ENCODE data around the gene OGN.

DNA sequence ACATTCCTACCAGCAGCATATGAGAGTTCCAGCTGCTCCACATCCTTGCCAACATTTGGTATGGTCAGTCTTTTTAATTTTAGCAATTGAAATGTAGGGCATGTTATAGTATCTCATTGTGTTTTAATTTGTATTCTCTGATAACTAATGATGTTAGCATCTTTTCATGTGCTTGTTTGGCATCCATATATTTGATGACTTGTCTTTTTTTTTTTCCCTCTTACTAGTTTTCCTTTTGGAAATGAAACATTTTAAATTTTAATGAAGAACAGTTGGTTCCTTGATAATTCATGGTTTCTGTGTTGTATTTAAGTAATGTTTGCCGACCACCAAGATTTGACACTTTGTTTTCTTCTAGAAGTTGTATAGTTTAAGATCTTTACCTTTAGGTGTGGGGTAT is 8.8 kb downstream of the OGN start:
- no peak for TF ChIP-seq POLR2AphosphoS5 (IDR thresholded peaks at IDR 0.05; ENCODE audit: low read depth, low read length)
- TF ChIP-seq TAF1 (IDR thresholded peaks at IDR 0.05; ENCODE audit: borderline replicate concordance, insufficient read depth, low read length), result no peak
- TF ChIP-seq REST (IDR thresholded peaks at IDR 0.05; ENCODE audit: insufficient read depth in 1 of 2, low read depth in 2 of 2, low read length in 2 of 2), result no peak
